Uterus (tissue), 2 donors: ENCODE results near the gene SLC16A3.

Experiments used
- POLR2A ChIP-seq, 2 donors: fragments of 450-650 bp; IDR thresholded peaks; one replicate each; pipeline ENCODE4 v1.6.1; 2016; ENCODE audit warnings: antibody characterized with exemption in 2 of 2, mild to moderate bottlenecking in 1 of 2, moderate library complexity in 1 of 2
- TF ChIP-seq, protein P1 (sequence below), 4 experiments: fragments of 200-600 bp in 2 of 4; fragments of 450-650 bp in 2 of 4; sonication (generic) in 2 of 4; IDR thresholded peaks; one replicate each; pipeline ENCODE4 v1.5.1; 2016 to 2019; ENCODE audit warnings: antibody characterized with exemption in 4 of 4, mild to moderate bottlenecking in 2 of 4, moderate library complexity in 1 of 4

DNA sequence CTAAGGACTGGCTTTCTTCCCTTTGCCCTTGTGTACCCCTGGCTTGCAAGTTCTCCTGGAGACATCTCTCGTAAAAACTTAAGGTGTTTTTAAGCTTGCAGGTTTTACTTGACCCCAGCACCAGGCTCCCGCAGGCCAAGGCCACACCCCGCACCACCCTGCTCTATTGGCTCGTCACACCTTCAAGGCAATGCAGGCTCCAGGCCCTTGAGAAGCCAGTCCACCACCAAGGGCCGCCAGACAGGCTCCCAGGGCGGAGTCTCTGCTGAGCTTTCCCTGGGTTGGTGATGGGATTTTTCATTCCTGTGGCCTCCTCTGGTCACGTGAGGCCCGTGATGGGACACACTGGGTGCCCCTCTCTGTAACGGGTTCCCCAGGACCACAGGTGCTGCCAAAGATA is 34.8 kb downstream of the SLC16A3 start:
- no peak for TF ChIP-seq POLR2A (IDR thresholded peaks at IDR 0.05)
- TF ChIP-seq, protein P1, sequence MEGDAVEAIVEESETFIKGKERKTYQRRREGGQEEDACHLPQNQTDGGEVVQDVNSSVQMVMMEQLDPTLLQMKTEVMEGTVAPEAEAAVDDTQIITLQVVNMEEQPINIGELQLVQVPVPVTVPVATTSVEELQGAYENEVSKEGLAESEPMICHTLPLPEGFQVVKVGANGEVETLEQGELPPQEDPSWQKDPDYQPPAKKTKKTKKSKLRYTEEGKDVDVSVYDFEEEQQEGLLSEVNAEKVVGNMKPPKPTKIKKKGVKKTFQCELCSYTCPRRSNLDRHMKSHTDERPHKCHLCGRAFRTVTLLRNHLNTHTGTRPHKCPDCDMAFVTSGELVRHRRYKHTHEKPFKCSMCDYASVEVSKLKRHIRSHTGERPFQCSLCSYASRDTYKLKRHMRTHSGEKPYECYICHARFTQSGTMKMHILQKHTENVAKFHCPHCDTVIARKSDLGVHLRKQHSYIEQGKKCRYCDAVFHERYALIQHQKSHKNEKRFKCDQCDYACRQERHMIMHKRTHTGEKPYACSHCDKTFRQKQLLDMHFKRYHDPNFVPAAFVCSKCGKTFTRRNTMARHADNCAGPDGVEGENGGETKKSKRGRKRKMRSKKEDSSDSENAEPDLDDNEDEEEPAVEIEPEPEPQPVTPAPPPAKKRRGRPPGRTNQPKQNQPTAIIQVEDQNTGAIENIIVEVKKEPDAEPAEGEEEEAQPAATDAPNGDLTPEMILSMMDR (IDR thresholded peaks at IDR 0.05) = no peak
